Ovary (tissue), 3 donors: ENCODE data around the gene RPA3.

Experiments used
- EP300 ChIP-seq: sonication (generic); formaldehyde crosslinking; IDR thresholded peaks from one replicate; pipeline ENCODE4 v1.6.1; 2017; ENCODE audit warnings: antibody characterized with exemption
- TF ChIP-seq, protein P1 (sequence below), 3 donors: fragments of 450-650 bp in 2 of 3; fragments of 200-600 bp in 1 of 3; IDR thresholded peaks; one replicate each; pipeline versions ENCODE4 v1.5.1 to v1.8.0; 2016 to 2022; ENCODE audit warnings: antibody characterized with exemption in 3 of 3, mild to moderate bottlenecking in 1 of 3
- donor health status: DM: no; HTN: no; CAD: no.

DNA sequence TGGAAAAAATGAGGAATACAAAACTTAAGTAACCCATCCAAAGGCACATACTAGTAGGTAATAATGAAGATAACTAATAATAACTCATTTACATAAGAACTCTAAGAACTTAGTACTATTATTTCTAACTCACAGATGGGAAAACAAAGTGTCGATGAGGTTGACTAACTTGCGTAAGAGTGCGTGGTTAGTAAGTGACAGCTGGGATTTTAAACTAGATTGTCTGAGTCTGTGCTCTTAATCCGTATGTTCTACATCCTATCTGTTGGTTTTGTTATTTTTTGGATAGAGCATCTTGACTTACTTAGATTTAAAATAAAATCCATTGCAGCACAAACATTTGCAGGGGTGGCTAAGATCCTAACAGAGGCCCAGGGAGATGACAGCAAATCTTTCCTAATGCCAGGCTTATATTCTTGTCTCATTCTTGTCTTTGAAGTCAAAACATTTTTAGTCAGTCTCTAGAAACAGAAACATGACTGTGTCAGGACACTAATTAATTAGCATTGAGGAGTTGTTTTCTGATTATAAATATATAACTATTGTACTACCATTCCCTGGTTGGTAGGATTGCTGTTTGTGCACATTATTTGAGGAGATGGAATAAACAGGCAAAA, 11.7 kb downstream of the RPA3 start:
- TF ChIP-seq, protein P1, sequence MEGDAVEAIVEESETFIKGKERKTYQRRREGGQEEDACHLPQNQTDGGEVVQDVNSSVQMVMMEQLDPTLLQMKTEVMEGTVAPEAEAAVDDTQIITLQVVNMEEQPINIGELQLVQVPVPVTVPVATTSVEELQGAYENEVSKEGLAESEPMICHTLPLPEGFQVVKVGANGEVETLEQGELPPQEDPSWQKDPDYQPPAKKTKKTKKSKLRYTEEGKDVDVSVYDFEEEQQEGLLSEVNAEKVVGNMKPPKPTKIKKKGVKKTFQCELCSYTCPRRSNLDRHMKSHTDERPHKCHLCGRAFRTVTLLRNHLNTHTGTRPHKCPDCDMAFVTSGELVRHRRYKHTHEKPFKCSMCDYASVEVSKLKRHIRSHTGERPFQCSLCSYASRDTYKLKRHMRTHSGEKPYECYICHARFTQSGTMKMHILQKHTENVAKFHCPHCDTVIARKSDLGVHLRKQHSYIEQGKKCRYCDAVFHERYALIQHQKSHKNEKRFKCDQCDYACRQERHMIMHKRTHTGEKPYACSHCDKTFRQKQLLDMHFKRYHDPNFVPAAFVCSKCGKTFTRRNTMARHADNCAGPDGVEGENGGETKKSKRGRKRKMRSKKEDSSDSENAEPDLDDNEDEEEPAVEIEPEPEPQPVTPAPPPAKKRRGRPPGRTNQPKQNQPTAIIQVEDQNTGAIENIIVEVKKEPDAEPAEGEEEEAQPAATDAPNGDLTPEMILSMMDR (IDR thresholded peaks at IDR 0.05), result no peak
- no peak for TF ChIP-seq EP300
